ENCODE results near the gene CDYL.

DNA sequence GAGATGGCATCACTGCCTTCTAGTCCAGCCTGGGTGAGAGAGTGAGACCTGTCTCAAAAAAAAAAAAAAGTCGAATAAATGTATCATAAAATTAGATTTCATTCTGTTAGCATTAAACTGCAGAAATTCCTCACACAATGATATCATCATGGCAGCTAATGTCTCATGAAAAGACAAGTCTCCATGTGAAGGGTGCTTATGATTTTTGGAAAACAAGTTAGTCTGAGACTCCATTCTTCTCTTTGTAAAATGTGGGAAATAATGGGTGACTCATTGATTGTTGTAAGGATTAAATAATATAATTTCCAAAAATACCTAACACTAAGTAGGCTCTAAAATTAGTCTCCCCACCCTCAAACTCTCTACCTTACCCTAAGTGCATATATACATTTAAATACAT is 49.6 kb upstream of the CDYL start:
- no peak for TF ChIP-seq EZH2 (IDR thresholded peaks at IDR 0.05; ENCODE audit: low read length, unreplicated experiment)
- TF ChIP-seq, protein P1, sequence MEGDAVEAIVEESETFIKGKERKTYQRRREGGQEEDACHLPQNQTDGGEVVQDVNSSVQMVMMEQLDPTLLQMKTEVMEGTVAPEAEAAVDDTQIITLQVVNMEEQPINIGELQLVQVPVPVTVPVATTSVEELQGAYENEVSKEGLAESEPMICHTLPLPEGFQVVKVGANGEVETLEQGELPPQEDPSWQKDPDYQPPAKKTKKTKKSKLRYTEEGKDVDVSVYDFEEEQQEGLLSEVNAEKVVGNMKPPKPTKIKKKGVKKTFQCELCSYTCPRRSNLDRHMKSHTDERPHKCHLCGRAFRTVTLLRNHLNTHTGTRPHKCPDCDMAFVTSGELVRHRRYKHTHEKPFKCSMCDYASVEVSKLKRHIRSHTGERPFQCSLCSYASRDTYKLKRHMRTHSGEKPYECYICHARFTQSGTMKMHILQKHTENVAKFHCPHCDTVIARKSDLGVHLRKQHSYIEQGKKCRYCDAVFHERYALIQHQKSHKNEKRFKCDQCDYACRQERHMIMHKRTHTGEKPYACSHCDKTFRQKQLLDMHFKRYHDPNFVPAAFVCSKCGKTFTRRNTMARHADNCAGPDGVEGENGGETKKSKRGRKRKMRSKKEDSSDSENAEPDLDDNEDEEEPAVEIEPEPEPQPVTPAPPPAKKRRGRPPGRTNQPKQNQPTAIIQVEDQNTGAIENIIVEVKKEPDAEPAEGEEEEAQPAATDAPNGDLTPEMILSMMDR (conservative IDR thresholded peaks at IDR 0.05; ENCODE audit: low read depth, low read length), result no peak
- no peak for TF ChIP-seq EZH2phosphoT487 (IDR thresholded peaks at IDR 0.05; ENCODE audit: borderline replicate concordance, low read length)

All from PC-3 (cell line).